ENCODE data around the gene SPDYC.

GRCh38 chr11:65188486-65188885, 18.5 kb downstream of the SPDYC start:
- TF ChIP-seq CTCF (IDR thresholded peaks at IDR 0.05) (no peak), POLR2AphosphoS5 (IDR thresholded peaks at IDR 0.05) (no peak)
